Measurements from ENCODE around the gene SNAP29. TPM values are rescaled to one million over a fixed set of nuclear protein-coding genes. Genes with fewer than 3 reads are reported as not detected.

SNAP29 gene
- total and polyA plus RNA-seq, 9 of the 15 experiments (the other 6 are each of a cell fraction or from before 2014, with no cell fraction given), result 19.5 to 250 (median 75.9) TPM

DNA sequence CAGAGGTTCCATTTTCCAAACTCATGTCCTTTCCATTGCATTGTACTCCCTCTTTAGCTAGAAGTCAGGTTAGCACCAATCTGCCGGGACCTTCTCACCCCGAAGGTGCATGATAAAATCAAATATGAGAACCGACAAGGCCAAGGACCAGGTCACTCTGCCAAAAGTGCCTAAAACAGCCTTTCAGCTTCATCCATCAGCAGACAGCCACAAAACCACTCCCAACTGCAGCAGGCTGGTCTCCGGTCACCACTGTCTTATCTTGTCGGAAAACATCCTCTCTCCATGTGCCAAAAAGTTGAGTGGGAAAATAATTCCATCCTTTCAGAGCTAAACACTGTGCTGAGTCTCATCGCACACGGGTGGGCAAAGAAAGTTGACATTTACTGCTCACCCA lies 1.6 kb upstream of the SNAP29 start (continued):
- TF ChIP-seq ZNF785 (CRISPR knock-in tag; IDR thresholded peaks at IDR 0.05) (no peak), SMARCB1 (IDR thresholded peaks at IDR 0.05; ENCODE audit: insufficient read length, low read depth) (no peak), POLR3G (IDR thresholded peaks at IDR 0.05; ENCODE audit: extremely low read depth, insufficient read length, insufficient replicate concordance) (no peak), ZSCAN32 (CRISPR knock-in tag; IDR thresholded peaks at IDR 0.05) (no peak), MCM7 (IDR thresholded peaks at IDR 0.05) (no peak), ZNF583 (CRISPR knock-in tag; IDR thresholded peaks at IDR 0.05) (no peak), MED1 (CRISPR knock-in tag; IDR thresholded peaks at IDR 0.05; ENCODE audit: borderline replicate concordance) (no peak), E2F3 (CRISPR knock-in tag; IDR thresholded peaks at IDR 0.05) (no peak)
- TF ChIP-seq, protein P1, sequence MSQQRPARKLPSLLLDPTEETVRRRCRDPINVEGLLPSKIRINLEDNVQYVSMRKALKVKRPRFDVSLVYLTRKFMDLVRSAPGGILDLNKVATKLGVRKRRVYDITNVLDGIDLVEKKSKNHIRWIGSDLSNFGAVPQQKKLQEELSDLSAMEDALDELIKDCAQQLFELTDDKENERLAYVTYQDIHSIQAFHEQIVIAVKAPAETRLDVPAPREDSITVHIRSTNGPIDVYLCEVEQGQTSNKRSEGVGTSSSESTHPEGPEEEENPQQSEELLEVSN (IDR thresholded peaks at IDR 0.05; ENCODE audit: borderline replicate concordance in 1 of 2, extremely low read depth in 1 of 2, insufficient read depth in 1 of 2, insufficient read length in 1 of 2, low read depth in 1 of 2, low read length in 1 of 2, poor library complexity in 1 of 2, severe bottlenecking in 1 of 2), result peak in 1 of 2 experiments; percentile 32
- TF ChIP-seq, protein P2, sequence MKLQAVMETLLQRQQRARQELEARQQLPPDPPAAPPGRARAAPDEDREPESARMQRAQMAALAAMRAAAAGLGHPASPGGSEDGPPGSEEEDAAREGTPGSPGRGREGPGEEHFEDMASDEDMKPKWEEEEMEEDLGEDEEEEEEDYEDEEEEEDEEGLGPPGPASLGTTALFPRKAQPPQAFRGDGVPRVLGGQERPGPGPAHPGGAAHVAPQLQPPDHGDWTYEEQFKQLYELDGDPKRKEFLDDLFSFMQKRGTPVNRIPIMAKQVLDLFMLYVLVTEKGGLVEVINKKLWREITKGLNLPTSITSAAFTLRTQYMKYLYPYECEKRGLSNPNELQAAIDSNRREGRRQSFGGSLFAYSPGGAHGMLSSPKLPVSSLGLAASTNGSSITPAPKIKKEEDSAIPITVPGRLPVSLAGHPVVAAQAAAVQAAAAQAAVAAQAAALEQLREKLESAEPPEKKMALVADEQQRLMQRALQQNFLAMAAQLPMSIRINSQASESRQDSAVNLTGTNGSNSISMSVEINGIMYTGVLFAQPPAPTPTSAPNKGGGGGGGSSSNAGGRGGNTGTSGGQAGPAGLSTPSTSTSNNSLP (IDR thresholded peaks at IDR 0.05; ENCODE audit: borderline replicate concordance, low read depth, low read length), result peak; percentile 73; the same call in 1 of the 2 replicates
- TF ChIP-seq, protein P3, sequence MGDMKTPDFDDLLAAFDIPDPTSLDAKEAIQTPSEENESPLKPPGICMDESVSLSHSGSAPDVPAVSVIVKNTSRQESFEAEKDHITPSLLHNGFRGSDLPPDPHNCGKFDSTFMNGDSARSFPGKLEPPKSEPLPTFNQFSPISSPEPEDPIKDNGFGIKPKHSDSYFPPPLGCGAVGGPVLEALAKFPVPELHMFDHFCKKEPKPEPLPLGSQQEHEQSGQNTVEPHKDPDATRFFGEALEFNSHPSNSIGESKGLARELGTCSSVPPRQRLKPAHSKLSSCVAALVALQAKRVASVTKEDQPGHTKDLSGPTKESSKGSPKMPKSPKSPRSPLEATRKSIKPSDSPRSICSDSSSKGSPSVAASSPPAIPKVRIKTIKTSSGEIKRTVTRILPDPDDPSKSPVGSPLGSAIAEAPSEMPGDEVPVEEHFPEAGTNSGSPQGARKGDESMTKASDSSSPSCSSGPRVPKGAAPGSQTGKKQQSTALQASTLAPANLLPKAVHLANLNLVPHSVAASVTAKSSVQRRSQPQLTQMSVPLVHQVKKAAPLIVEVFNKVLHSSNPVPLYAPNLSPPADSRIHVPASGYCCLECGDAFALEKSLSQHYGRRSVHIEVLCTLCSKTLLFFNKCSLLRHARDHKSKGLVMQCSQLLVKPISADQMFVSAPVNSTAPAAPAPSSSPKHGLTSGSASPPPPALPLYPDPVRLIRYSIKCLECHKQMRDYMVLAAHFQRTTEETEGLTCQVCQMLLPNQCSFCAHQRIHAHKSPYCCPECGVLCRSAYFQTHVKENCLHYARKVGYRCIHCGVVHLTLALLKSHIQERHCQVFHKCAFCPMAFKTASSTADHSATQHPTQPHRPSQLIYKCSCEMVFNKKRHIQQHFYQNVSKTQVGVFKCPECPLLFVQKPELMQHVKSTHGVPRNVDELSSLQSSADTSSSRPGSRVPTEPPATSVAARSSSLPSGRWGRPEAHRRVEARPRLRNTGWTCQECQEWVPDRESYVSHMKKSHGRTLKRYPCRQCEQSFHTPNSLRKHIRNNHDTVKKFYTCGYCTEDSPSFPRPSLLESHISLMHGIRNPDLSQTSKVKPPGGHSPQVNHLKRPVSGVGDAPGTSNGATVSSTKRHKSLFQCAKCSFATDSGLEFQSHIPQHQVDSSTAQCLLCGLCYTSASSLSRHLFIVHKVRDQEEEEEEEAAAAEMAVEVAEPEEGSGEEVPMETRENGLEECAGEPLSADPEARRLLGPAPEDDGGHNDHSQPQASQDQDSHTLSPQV (IDR thresholded peaks at IDR 0.05), result no peak
